CD4-positive, CD25-positive, alpha-beta regulatory T cell (primary cell): Measurements from ENCODE around the gene SMURF1. TPM values are rescaled to one million over a fixed set of nuclear protein-coding genes. Genes with fewer than 3 reads are reported as not detected.

ENCODE experiments used
- ATAC-seq, 2 donors: fragments of 150-1000 bp; cut with Tn5 transposase; one replicate each; pipeline ENCODE4 v1.10.0; 2021; ENCODE audit warnings: low read depth in 2 of 2, moderate number of reproducible peaks in 2 of 2, moderate library complexity in 1 of 2
- DNase-seq, 3 donors: peaks; one replicate each; pipeline versions ENCODE4 v3.0.0 to v3.0.0-alpha.2; 2012 to 2022; ENCODE audit warnings: mixed read lengths in 1 of 3
- H3K27ac ChIP-seq: one replicate; pipeline ENCODE4 v1.7.0; 2013; ENCODE audit warnings: mild to moderate bottlenecking, low read length; ENCODE audit not compliant: insufficient read depth, poor library complexity, severe bottlenecking
- H3K27me3 ChIP-seq: one replicate; pipeline ENCODE4 v1.7.0; 2013; ENCODE audit warnings: low read length; ENCODE audit not compliant: control insufficient read depth, insufficient read depth
- H3K36me3 ChIP-seq: one replicate; pipeline ENCODE4 v1.7.0; 2013; ENCODE audit warnings: mild to moderate bottlenecking, low read length, moderate library complexity; ENCODE audit not compliant: control insufficient read depth, insufficient read depth
- H3K4me1 ChIP-seq: 2 replicates; pipeline ENCODE4 v1.7.0; 2013; ENCODE audit warnings: mild to moderate bottlenecking, low read length; ENCODE audit not compliant: insufficient read depth, control insufficient read depth, poor library complexity, severe bottlenecking
- H3K4me3 ChIP-seq: one replicate; pipeline ENCODE4 v1.7.0; 2013; ENCODE audit warnings: low read depth, mild to moderate bottlenecking, low read length, moderate library complexity
- H3K9me3 ChIP-seq, 2 experiments: 1 replicate in 1 of 2; 2 replicates in 1 of 2; pipeline ENCODE4 v1.7.0; 2013; ENCODE audit warnings: low read length in 2 of 2, mild to moderate bottlenecking in 1 of 2, moderate library complexity in 1 of 2; ENCODE audit not compliant: control insufficient read depth in 2 of 2
- H3K27ac Mint-ChIP-seq, 3 donors: one replicate each; pipeline ENCODE4 v1.8.0; 2020 to 2022; ENCODE audit warnings: mild to moderate bottlenecking in 3 of 3, mixed read lengths in 3 of 3, moderate library complexity in 2 of 3
- H3K27me3 Mint-ChIP-seq: one replicate; pipeline ENCODE4 v1.8.0; 2022; ENCODE audit warnings: mild to moderate bottlenecking, mixed read lengths
- H3K36me3 Mint-ChIP-seq: one replicate; pipeline ENCODE4 v1.8.0; 2020; ENCODE audit warnings: mixed read lengths
- H3K4me1 Mint-ChIP-seq, 4 donors: one replicate each; pipeline ENCODE4 v1.8.0; 2020 to 2022; ENCODE audit warnings: mixed read lengths in 4 of 4, mild to moderate bottlenecking in 1 of 4
- H3K4me3 Mint-ChIP-seq, 4 donors: one replicate each; pipeline ENCODE4 v1.8.0; 2020 to 2022; ENCODE audit warnings: mild to moderate bottlenecking in 4 of 4, mixed read lengths in 4 of 4, moderate library complexity in 3 of 4
- H3K9me3 Mint-ChIP-seq, 7 donors: one replicate each; pipeline ENCODE4 v1.8.0; 2020 to 2022; ENCODE audit warnings: mixed read lengths in 7 of 7, mild to moderate bottlenecking in 3 of 7, moderate library complexity in 2 of 7
- polyA plus RNA-seq, 4 donors: library from polyadenylated mRNA; unstranded; fragments of 300-500 nt; fragmentation: Illumina TruSeq; gene quantifications; one replicate each; pipeline ENCODE4 v1.2.3, GENCODE V29; 2021
- total RNA-seq: library from RNA; stranded (reverse); gene quantifications from one replicate; pipeline ENCODE4 v1.2.3, GENCODE V29; 2022

Gene SMURF1
- total and polyA plus RNA-seq, 5 donors from 2014 or later: 1.3 to 35.3 (median 1.7) TPM

DNA sequence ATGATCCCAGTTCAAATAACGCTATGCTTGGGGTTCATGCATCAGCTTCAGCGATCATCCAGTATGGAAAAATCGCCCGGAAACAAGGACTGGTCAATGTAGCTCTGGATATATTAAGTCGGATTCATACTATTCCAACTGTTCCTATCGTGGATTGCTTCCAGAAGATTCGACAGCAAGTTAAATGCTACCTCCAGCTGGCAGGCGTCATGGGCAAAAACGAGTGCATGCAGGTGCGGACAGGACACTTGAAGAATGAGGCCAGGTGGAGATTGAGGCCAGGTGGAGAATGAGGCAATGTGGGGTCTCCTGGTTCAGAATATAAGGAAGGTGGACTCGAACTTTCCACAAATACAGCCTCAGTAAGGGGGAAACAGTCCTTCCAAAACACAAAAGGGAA is 159.8 kb downstream of the SMURF1 start:
- peaks cover 0 to 4% (median 4%) of the 10 kb centered on the region in 4 donors for H3K4me1 Mint-ChIP-seq
- Histone ChIP-seq H3K27me3 (no peaks in the 10 kb centered on the region), H3K4me1 (no peaks in the 10 kb centered on the region), H3K9me3 (peaks cover 0 to 5% of the 10 kb centered on the region in 2 experiments), H3K27ac (no peak overlapping the region), H3K36me3 (peaks cover 86% of the 10 kb centered on the region), H3K4me3 (no peak overlapping the region)
- H3K36me3 Mint-ChIP-seq: peaks cover 83% of the 10 kb centered on the region
- peak overlapping the region in 1 of 3 donors; percentile 52 for H3K27ac Mint-ChIP-seq
- DNase-seq (no peak), ATAC-seq (no peak)
- H3K27me3 Mint-ChIP-seq: no peaks in the 10 kb centered on the region
- H3K4me3 Mint-ChIP-seq: no peak overlapping the region
- peaks cover 0 to 9% (median 2%) of the 10 kb centered on the region in 7 donors for H3K9me3 Mint-ChIP-seq

DNA sequence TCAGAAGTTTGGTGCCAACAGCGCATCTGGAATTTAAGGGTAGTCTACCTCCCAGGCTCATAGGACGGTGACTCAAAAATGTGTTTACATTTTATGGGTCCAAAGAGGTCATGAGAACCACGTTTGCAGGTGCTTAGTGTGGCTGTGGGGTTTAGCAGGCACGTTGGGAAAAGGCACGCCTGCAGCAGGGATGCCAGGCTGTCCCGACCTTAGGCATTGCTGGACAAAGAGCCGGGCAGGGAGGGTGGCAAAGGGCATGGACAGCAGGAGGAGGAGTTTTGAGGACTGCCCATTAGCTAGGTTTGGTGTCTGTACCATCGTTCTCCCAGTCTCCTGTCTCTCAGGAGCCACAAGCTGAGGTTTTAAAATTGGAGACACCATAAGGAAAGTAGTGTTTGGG is 161.2 kb downstream of the SMURF1 start:
- H3K27ac Mint-ChIP-seq: no peak overlapping the region
- peaks cover 0 to 4% (median 3%) of the 10 kb centered on the region in 4 donors for H3K4me1 Mint-ChIP-seq
- H3K4me1 ChIP-seq: no peaks in the 10 kb centered on the region
- no peak overlapping the region for H3K4me3 ChIP-seq
- H3K36me3 ChIP-seq: peaks cover 89% of the 10 kb centered on the region
- no peaks in the 10 kb centered on the region for H3K27me3 Mint-ChIP-seq
- no peak for DNase-seq
- H3K27me3 ChIP-seq: no peaks in the 10 kb centered on the region
- peaks cover 0 to 5% of the 10 kb centered on the region in 2 experiments for H3K9me3 ChIP-seq
- no peak for ATAC-seq
- H3K9me3 Mint-ChIP-seq: peaks cover 0 to 9% (median 2%) of the 10 kb centered on the region in 7 donors
- H3K36me3 Mint-ChIP-seq: peaks cover 79% of the 10 kb centered on the region
- no peak overlapping the region for H3K27ac ChIP-seq
- H3K4me3 Mint-ChIP-seq: no peak overlapping the region

DNA sequence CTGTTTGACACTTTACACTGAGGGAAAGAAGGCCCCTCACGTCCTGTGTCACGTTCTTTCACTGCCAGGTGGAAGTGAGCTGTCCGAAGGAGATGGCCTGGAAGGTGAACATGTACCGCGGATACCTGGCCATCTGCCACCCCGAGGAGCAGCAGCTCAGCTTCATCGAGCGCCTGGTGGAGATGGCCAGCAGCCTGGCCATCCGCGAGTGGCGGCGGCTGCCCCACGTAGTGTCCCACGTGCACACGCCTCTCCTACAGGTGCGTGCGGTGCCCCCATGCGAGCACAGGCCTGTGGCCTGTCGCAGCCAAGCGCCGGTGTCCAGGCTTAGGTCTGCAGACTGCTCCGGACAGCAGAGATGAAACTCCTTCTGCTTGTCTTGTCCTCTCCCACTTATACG is 162.2 kb downstream of the SMURF1 start:
- Mint-ChIP-seq H3K27ac (no peak overlapping the region), H3K27me3 (no peaks in the 10 kb centered on the region), H3K4me1 (peaks cover 0 to 4% (median 2%) of the 10 kb centered on the region in 4 donors), H3K36me3 (peaks cover 69% of the 10 kb centered on the region), H3K4me3 (no peak overlapping the region), H3K9me3 (peaks cover 0 to 9% (median 2%) of the 10 kb centered on the region in 7 donors)
- H3K27ac ChIP-seq: no peak overlapping the region
- H3K27me3 ChIP-seq: no peaks in the 10 kb centered on the region
- peaks cover 98% of the 10 kb centered on the region for H3K36me3 ChIP-seq
- no peak for ATAC-seq
- H3K4me3 ChIP-seq: no peak overlapping the region
- peaks cover 0 to 5% of the 10 kb centered on the region in 2 experiments for H3K9me3 ChIP-seq
- no peaks in the 10 kb centered on the region for H3K4me1 ChIP-seq
- DNase-seq: no peak

DNA sequence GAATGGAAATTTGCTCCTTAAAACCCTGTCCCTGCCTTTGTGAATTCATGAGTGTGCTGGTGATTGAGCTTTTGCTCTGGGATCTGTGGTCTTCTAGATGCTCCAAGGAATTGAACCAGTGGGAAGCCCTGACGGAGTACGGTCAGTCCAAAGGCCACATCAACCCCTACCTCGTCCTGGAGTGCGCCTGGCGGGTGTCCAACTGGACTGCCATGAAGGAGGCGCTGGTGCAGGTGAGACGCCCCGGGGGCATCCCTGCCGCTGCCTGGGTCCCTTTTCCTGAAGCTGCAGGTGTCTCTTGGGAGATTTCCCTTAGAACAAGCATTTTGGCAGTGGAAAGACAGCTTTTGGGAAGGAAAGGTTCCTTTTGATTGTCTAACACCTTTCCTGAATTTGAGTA is 165.2 kb downstream of the SMURF1 start:
- Histone ChIP-seq H3K36me3 (peaks cover 97% of the 10 kb centered on the region), H3K27me3 (no peaks in the 10 kb centered on the region), H3K4me1 (no peaks in the 10 kb centered on the region), H3K4me3 (no peak overlapping the region), H3K9me3 (no peaks in the 10 kb centered on the region), H3K27ac (no peak overlapping the region)
- Mint-ChIP-seq H3K27ac (no peak overlapping the region), H3K9me3 (peaks cover 0 to 3% (median 0%) of the 10 kb centered on the region in 7 donors), H3K36me3 (peaks cover 57% of the 10 kb centered on the region), H3K4me1 (peaks cover 0 to 2% (median 0%) of the 10 kb centered on the region in 4 donors), H3K27me3 (no peaks in the 10 kb centered on the region), H3K4me3 (no peak overlapping the region)
- no peak for DNase-seq
- no peak for ATAC-seq

Other genes starting within 250 kb of the SMURF1 start
- not detected for gene KPNA7, start 64.0 kb upstream of the SMURF1 start, total RNA-seq
- gene KPNA7, start 64.0 kb upstream of the SMURF1 start, polyA plus RNA-seq: not detected
- not detected for gene MYH16, start 128.7 kb upstream of the SMURF1 start, total RNA-seq
- gene MYH16, start 128.7 kb upstream of the SMURF1 start, polyA plus RNA-seq: not detected
- gene ARPC1A, start 181.8 kb upstream of the SMURF1 start, total RNA-seq: 42.5 TPM
- gene ARPC1A, start 181.8 kb upstream of the SMURF1 start, polyA plus RNA-seq: 10 to 100 TPM; 70.2 to 79.0 (median 75.9) TPM
- 205 TPM for gene ARPC1B, start 230.6 kb upstream of the SMURF1 start, total RNA-seq
- 100 to 1,000 TPM; 602 to 898 (median 659) TPM for gene ARPC1B, start 230.6 kb upstream of the SMURF1 start, polyA plus RNA-seq